HG03565 (cell line): Measurements from ENCODE around the gene POTEJ.
"Not testable (repeated sequence)": the region's sequence is repeated elsewhere in the genome, so short reads cannot be mapped to it uniquely, and the experiment has no call there.

Source experiments
- ATAC-seq: cut with Tn5 transposase; IDR thresholded peaks from one replicate; pipeline ENCODE4 v1.9.1; 2021; ENCODE audit warnings: mild to moderate bottlenecking, moderate library complexity; ENCODE audit not compliant: unreplicated experiment

The POTEJ gene

DNA sequence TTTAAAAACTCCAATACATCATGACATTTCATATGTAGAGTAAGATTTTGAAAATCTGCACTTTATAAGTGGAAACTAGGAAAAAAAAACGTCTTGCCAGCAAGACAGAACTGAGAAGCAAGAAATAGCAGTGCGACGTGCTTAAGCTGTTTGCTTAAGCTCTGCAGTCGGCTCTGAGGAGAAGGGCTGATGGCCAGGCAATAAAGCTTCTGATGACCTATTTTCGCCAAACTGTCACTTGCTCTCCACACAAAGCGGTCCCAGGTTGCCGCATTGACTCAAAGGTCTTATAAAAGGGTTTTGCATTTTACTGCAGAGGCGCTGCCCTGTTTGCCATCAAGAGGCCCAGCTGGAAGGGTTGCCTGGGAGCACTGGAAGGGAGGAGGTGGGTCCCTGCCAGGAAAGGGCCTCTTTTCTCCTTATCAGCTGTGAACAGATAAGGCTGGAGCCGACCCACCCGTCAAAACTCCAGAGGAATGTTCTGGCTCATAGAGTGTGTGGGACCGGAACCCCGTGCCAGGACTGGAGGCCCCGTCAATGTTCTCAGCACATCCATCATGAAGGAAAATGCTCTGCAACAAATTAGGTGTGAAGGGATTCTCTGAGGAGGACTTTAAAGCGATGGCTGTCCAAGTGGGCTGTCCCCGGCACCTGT, 9.5 kb upstream of the POTEJ start:
- not testable (repeated sequence) for ATAC-seq

DNA sequence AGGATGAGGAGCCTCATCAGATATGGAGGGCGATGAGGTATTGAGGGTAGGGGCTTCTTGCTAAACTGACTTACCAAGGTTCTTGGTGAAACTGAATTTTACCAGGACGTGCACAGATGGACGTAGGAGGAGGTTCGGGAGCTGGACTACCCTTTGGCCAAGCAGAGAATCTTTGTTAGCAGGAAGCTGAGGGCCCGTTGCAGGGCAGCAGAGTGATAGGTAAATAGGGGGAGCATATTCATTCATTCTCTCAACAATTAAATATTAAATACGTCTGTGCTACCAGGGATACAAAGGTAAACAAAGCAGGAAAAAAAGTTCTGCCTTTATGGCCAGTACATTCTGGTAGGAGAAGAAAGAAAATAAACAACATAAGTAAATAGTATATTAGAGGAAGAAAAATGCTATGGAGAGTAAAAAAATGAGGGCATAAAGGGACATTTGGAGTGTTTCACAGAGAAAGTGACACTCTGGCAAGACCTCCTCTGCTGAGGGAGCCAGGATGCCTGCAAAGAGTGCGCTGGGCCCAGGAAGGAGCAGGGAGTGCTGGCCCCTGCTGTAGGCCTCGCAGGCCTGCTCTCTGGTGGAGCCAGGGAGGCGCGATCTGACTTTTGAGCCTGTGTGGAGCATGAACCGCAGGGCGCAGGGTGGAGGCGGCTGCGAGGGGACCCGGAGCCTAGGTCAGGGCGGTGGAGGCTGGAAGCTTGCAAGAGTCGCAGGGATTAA, 2.8 kb upstream of the POTEJ start:
- ATAC-seq, result not testable (repeated sequence)

GRCh38 chr2:130609002-130609920, 2.0 kb upstream of the POTEJ start:
- ATAC-seq, result not testable (repeated sequence)

DNA sequence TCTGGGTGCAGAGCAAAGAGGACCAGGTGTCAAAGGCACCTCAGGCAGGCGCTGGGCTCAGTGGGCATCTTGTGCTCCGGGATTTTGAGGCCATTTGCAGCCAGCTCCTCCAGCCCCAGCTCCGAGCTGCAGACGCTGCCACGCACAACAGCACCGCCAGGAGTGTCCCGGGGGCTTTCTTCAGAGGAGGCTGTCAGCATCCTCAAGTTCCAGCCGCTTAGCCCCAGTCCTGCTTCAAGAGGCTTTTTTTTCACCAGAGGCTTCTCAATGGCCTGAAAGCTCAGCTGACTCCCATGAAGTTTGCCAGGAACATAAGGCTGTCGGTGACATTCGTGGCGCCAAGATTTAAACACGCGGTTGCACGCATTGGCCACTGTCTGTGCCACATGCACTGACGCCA, 754 bp upstream of the POTEJ start:
- ATAC-seq, result not testable (repeated sequence)

DNA sequence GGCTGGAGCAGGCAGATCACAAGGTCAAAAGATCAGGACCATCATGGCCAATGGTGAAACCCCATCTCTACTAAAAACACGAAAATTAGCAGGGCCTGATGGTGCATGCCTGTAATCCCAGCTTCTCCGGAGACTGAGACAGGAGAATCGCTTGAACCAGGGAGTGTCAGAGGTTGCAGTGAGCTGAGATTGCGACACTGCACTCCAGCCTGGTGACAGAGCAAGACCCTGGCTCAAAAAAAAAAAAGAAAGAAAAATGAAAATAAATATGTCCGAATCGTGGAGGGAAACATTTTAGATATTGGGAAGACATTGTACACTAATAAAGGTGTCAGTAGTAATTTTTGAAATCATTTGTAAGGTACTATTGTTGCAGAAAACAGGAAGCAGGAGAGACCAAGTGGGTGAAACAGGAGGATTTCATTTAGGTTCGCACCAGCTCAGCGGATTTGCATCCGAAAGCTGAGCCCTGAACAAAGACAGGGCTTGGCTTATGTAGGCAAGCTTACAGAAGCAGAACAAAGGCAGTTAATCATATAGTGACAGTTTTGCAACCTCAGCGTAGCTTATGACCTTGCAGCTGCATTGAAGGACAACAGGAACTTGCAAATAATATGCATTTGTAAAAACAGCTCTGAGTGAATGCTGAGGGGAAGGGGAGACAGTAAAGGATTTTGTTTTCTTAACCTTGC, 17.7 kb downstream of the POTEJ start:
- ATAC-seq, result not testable (repeated sequence)

- not testable (repeated sequence) for ATAC-seq
These were observed 27.7 kb downstream of the POTEJ start for GRCh38 chr2:130638973-130639372.

DNA sequence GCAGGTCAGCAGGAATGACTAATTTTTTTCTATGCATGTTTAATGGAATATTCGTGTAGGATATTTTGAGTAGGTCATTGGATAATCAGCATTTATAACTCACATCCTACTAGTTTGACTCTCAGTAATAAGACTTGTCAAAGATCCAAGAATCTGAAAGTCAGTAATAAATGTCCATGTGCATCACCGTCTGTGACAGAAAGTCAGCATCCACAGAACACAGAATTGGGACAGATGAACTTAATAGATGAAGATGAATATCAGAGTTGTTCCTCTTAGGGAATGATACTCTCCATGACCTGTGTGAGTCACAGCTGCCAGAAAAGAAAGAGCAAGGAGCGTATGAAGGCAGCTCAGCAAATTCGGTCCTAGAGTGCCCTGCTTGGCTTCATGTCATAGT, 30.4 kb downstream of the POTEJ start:
- not testable (repeated sequence) for ATAC-seq

DNA sequence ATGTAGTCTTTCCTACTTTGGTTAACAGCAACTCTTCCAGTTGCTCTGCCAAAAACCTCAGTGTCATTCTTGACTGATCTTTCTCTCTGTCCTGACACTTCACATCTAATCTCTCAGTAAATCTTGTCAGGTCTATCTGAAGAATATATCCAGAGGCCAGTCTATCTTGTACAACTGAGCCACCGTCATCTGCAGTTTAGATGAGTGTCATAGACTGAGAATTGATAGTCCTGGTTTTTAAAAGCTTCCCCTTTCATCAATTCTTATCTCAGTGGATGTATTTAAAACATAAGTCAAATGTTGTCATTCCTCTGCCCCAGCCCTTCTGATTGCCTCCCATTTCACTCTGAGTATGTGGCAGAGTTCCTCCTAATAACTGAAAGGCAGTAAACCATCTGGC, 38.0 kb downstream of the POTEJ start:
- ATAC-seq, result not testable (repeated sequence)

DNA sequence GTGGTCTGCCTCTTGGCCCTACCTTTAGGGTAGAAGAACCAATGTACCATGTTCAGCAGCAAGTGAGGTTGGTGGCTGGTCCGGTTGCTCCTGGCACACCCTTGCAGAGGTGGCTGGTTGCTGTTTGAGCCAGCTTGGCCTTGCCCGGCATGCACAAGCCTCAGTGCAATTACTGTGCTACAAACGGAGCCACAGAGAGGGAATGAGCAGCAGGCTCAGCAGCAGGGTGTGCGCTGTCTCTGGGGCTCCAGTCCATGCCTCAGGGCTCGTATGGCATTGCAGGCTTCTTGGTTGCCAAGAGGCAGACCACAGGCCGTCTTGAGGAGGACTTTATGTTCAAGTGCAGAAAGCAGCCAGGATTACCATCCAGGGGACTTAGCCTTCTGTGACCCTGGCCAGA, 53.3 kb downstream of the POTEJ start:
- ATAC-seq, result not testable (repeated sequence)

DNA sequence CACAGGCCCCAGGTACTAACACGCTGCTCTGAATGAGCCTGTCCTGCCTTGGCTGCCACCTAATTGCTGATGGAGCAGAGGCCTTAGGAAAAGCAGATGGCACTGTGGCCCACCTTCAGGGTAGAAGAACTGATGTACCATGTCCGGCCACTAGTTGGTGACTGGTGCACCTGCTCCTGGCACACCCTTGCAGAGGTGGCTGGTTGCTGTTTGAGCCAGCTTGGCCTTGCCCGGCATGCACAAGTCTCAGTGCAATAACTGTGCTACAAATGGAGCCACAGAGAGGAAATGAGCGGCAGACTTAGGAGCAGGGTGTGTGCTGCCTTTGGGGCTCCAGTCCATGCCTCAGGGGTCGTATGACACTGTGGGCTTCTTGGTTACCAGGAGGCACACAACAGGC, 54.4 kb downstream of the POTEJ start:
- not testable (repeated sequence) for ATAC-seq

DNA sequence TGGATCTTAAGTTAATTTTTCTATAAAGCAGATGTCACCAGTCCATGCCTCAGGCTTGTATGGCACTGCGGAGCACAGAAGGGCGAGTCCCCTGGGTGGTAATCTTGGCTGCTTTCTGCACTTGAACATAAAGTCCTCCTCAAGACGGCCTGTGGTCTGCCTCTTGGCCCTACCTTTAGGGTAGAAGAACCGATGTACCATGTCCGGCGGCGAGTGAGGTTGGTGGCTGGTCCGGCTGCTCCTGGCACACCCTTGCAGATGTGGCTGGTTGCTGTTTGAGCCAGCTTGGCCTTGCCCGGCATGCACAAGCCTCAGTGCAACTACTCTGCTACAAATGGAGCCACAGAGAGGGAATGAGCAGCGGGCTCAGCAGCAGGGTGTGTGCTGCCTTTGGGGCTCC, 56.3 kb downstream of the POTEJ start:
- ATAC-seq, result not testable (repeated sequence)

GRCh38 chr2:130670026-130670745, 58.9 kb downstream of the POTEJ start:
- ATAC-seq, result not testable (repeated sequence)

- not testable (repeated sequence) for ATAC-seq
These were observed 81.0 kb downstream of the POTEJ start for GRCh38 chr2:130692041-130692770.

GRCh38 chr2:130693474-130693873, 82.2 kb downstream of the POTEJ start:
- peak; percentile 56 for ATAC-seq

- ATAC-seq, result not testable (repeated sequence)
These were observed 92.0 kb downstream of the POTEJ start for GRCh38 chr2:130703250-130703649.
